ENCODE data around the gene SPN. TPM values are rescaled to one million over a fixed set of nuclear protein-coding genes. Genes with fewer than 3 reads are reported as not detected.
A peak's percentile ranks its signal among the peaks of the same experiment; 100 is the strongest.
"Not testable (repeated sequence)": the region's sequence is repeated elsewhere in the genome, so short reads cannot be mapped to it uniquely, and the experiment has no call there.

Gene SPN
- total RNA-seq, 2 experiments from 2014 or later = 45.7 to 48.3 TPM

- DNase-seq (no peak), ATAC-seq (ENCODE audit: poor library complexity) (no peak)
- intact Hi-C loops (cut with DNase I, micrococcal nuclease) = no loop called here
- Histone ChIP-seq H3K27me3 (ENCODE audit: control insufficient read depth in 1 of 2, insufficient read depth in 2 of 2, low read length in 2 of 2) (no peaks in the 10 kb centered on the region), H3K4me1 (ENCODE audit: insufficient read depth, low read length) (peaks cover 12% of the 10 kb centered on the region), H3K4me3 (ENCODE audit: low read length) (no peak overlapping the region), H3K9me3 (ENCODE audit: control insufficient read depth in 1 of 2, insufficient read depth in 1 of 2, low read length in 2 of 2) (no peaks in the 10 kb centered on the region), H3K27ac (ENCODE audit: low read depth in 1 of 2, low read length in 2 of 2) (no peak overlapping the region), H3K36me3 (ENCODE audit: insufficient read depth, low read length) (no peaks in the 10 kb centered on the region)
- TF ChIP-seq CTCF (IDR thresholded peaks at IDR 0.05) = no peak
- no peaks in the 10 kb centered on the region for H3K9me3 Mint-ChIP-seq
- no peaks in the 10 kb centered on the region for H3K36me3 Mint-ChIP-seq (ENCODE audit: low read depth)
- no peak overlapping the region for H3K4me3 Mint-ChIP-seq
- ChIA-PET CTCF (interaction anchor here (1.4 kb wide), 1 partner anchor 198 kb away, joined by 3 read pairs; no protein-coding TSS in a partner anchor), POLR2A (interaction anchor here (1.1 kb wide), 1 partner anchor 767 kb away, joined by 3 read pairs; no protein-coding TSS in a partner anchor)
- no peak overlapping the region for H3K27ac Mint-ChIP-seq
- peaks cover 5% of the 10 kb centered on the region for H3K4me1 Mint-ChIP-seq (ENCODE audit: low read depth)
- no peaks in the 10 kb centered on the region for H3K27me3 Mint-ChIP-seq
Measured at GRCh38 chr16:29650771-29651170, 12.3 kb upstream of the SPN start.

GRCh38 chr16:29651774-29652349 lies 11.2 kb upstream of the SPN start:
- H3K27ac Mint-ChIP-seq = no peak overlapping the region
- Histone ChIP-seq H3K36me3 (ENCODE audit: insufficient read depth, low read length) (no peaks in the 10 kb centered on the region), H3K27me3 (ENCODE audit: control insufficient read depth in 1 of 2, insufficient read depth in 2 of 2, low read length in 2 of 2) (no peaks in the 10 kb centered on the region), H3K27ac (ENCODE audit: low read depth in 1 of 2, low read length in 2 of 2) (no peak overlapping the region), H3K4me1 (ENCODE audit: insufficient read depth, low read length) (peaks cover 12% of the 10 kb centered on the region), H3K4me3 (ENCODE audit: low read length) (no peak overlapping the region), H3K9me3 (ENCODE audit: control insufficient read depth in 1 of 2, insufficient read depth in 1 of 2, low read length in 2 of 2) (no peaks in the 10 kb centered on the region)
- H3K4me3 Mint-ChIP-seq = no peak overlapping the region
- H3K27me3 Mint-ChIP-seq = no peaks in the 10 kb centered on the region
- H3K36me3 Mint-ChIP-seq (ENCODE audit: low read depth) = no peaks in the 10 kb centered on the region
- H3K9me3 Mint-ChIP-seq = no peaks in the 10 kb centered on the region
- no peak for TF ChIP-seq CTCF (IDR thresholded peaks at IDR 0.05)
- ChIA-PET CTCF (interaction anchor here (0.7 to 1.4 kb wide), 2 partner anchors 65 to 196 kb away, joined by 3 to 4 read pairs; no protein-coding TSS in a partner anchor), POLR2A (interaction anchor here (1.1 kb wide), 1 partner anchor 766 kb away, joined by 3 read pairs; no protein-coding TSS in a partner anchor)
- H3K4me1 Mint-ChIP-seq (ENCODE audit: low read depth) = peaks cover 4% of the 10 kb centered on the region
- DNase-seq = no peak
- ATAC-seq (ENCODE audit: poor library complexity) = no peak
- intact Hi-C loops (cut with DNase I, micrococcal nuclease) = no loop called here

- CTCF ChIA-PET = no interaction called here
- peak in 2 of 14 experiments; percentile 58 to 65 for DNase-seq
- no peak for TF ChIP-seq CTCF (IDR thresholded peaks at IDR 0.05)
Measured at GRCh38 chr16:29653471-29653870, 9.6 kb upstream of the SPN start.

GRCh38 chr16:29653890-29654289 lies 9.2 kb upstream of the SPN start:
- H3K36me3 Mint-ChIP-seq (ENCODE audit: low read depth); POLR2A ChIA-PET; H3K36me3 ChIP-seq (ENCODE audit: insufficient read depth, low read length); DNase-seq; H3K27ac ChIP-seq (ENCODE audit: low read depth in 1 of 2, low read length in 2 of 2); H3K27me3 ChIP-seq (ENCODE audit: control insufficient read depth in 1 of 2, insufficient read depth in 2 of 2, low read length in 2 of 2); H3K4me3 ChIP-seq (ENCODE audit: low read length); intact Hi-C loops (cut with DNase I, micrococcal nuclease); H3K9me3 Mint-ChIP-seq; H3K9me3 ChIP-seq (ENCODE audit: control insufficient read depth in 1 of 2, insufficient read depth in 1 of 2, low read length in 2 of 2); CTCF ChIA-PET; H3K27me3 Mint-ChIP-seq; ATAC-seq (ENCODE audit: poor library complexity); H3K4me1 Mint-ChIP-seq (ENCODE audit: low read depth); H3K4me3 Mint-ChIP-seq: not testable (repeated sequence)
- H3K4me1 ChIP-seq (ENCODE audit: insufficient read depth, low read length) = peaks cover 14% of the 10 kb centered on the region
- H3K27ac Mint-ChIP-seq = peak overlapping the region; percentile 27

More at GRCh38 chr16:29653471-29653870, 9.6 kb upstream of the SPN start:
- ATAC-seq (ENCODE audit: poor library complexity) = no peak
- no peaks in the 10 kb centered on the region for H3K9me3 ChIP-seq (ENCODE audit: control insufficient read depth in 1 of 2, insufficient read depth in 1 of 2, low read length in 2 of 2)
- POLR2A ChIA-PET = no interaction called here
- H3K4me1 ChIP-seq (ENCODE audit: insufficient read depth, low read length) = peaks cover 12% of the 10 kb centered on the region
- Mint-ChIP-seq H3K9me3 (no peaks in the 10 kb centered on the region), H3K27ac (peak overlapping the region; percentile 27), H3K27me3 (no peaks in the 10 kb centered on the region), H3K36me3 (ENCODE audit: low read depth) (no peaks in the 10 kb centered on the region), H3K4me1 (ENCODE audit: low read depth) (peaks cover 4% of the 10 kb centered on the region), H3K4me3 (no peak overlapping the region)
- H3K27ac ChIP-seq (ENCODE audit: low read depth in 1 of 2, low read length in 2 of 2) = no peak overlapping the region
- H3K4me3 ChIP-seq (ENCODE audit: low read length) = no peak overlapping the region
- no peaks in the 10 kb centered on the region for H3K36me3 ChIP-seq (ENCODE audit: insufficient read depth, low read length)
- intact Hi-C loops (cut with DNase I, micrococcal nuclease) = no loop called here
- no peaks in the 10 kb centered on the region for H3K27me3 ChIP-seq (ENCODE audit: control insufficient read depth in 1 of 2, insufficient read depth in 2 of 2, low read length in 2 of 2)
